Measurements from ENCODE around the gene ENPP7. TPM values are rescaled to one million over a fixed set of nuclear protein-coding genes. Genes with fewer than 3 reads are reported as not detected.

The ENPP7 gene
- total RNA-seq, 1 experiment from 2014 or later, result not detected

DNA sequence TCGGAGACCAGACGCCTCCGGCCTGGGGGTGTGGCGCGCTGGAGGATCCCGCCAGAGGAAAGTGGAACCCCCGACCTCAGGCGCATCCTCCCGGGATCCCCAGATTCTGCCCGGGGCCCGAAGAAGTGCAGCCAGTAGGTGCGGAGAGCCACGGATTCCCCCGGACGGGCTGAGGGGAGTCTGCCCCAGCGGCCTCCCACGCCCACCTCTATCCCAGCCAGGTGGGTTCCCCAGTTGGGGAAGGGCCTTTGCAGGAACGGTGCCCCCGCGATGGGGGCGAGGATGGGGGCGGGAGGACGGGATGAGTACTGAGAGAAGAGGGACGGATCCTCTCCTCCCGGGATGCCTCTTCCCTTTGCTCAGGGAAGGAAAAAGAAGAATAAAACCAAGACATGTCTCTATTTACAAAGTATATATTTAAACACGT, 61.0 kb downstream of the ENPP7 start:
- in situ Hi-C loops (cut with HindIII; ENCODE audit: low pct_unique_long_range_greater_than_20kb, low sequenced_read_pairs), result loop anchor here (25.0 kb wide), 1 partner anchor 196 kb away; no protein-coding TSS in a partner anchor
- DNase-seq (ENCODE audit: low read depth, low spot score), result no peak

Small RNAs within 50 kb of the gene (small RNA-seq; reads per million reads assigned to genes)
- 0 to 0.05 reads per million in 2 experiments for gene MIR4739

Other genes starting within 250 kb of the ENPP7 start
- not detected in 2 replicates for gene RBFOX3, start 119.9 kb upstream of the ENPP7 start, total RNA-seq (2014; rRNA removed; shearing (Covaris generic))
- 18.0 and 18.4 TPM in 2 replicates for gene CBX2, start 47.2 kb downstream of the ENPP7 start, total RNA-seq (2014; rRNA removed; shearing (Covaris generic))
- gene CBX8, start 66.1 kb downstream of the ENPP7 start, total RNA-seq (2014; rRNA removed; shearing (Covaris generic)), result 31.3 and 34.4 TPM in 2 replicates
- 120 and 128 TPM in 2 replicates for gene CBX4, start 108.5 kb downstream of the ENPP7 start, total RNA-seq (2014; rRNA removed; shearing (Covaris generic))